Spleen (tissue), 11 donors: Measurements from ENCODE around the gene CDCA8. TPM values are rescaled to one million over a fixed set of nuclear protein-coding genes. Genes with fewer than 3 reads are reported as not detected.

Experiments
- DNase-seq: peaks from one replicate; pipeline ENCODE4 v3.0.0-alpha.2; 2020
- H3K27ac ChIP-seq, 8 donors: fragments of 200-600 bp; sonication (generic) in 7 of 8; 1 replicate in 4 of 8; 2 replicates in 4 of 8; pipeline versions ENCODE4 v1.5.0 to v1.8.0; 2016 to 2021; ENCODE audit warnings: inconsistent platforms in 4 of 8, mild to moderate bottlenecking in 4 of 8, moderate library complexity in 1 of 8
- H3K27me3 ChIP-seq, 7 donors: fragments of 200-600 bp; sonication (generic) in 6 of 7; replicated peaks in 1 of 7; 1 replicate in 4 of 7; 2 replicates in 3 of 7; pipeline versions ENCODE4 v1.5.0 to v1.8.0; 2016 to 2021; ENCODE audit warnings: inconsistent platforms in 3 of 7, mild to moderate bottlenecking in 1 of 7
- H3K36me3 ChIP-seq, 6 donors: fragments of 200-600 bp; sonication (generic) in 5 of 6; 1 replicate in 4 of 6; 2 replicates in 2 of 6; pipeline versions ENCODE4 v1.5.0 to v1.8.0; 2016 to 2021; ENCODE audit warnings: inconsistent platforms in 2 of 6
- H3K4me1 ChIP-seq, 6 donors: fragments of 200-600 bp; sonication (generic) in 5 of 6; 1 replicate in 3 of 6; 2 replicates in 3 of 6; pipeline versions ENCODE4 v1.5.0 to v1.8.0; 2016 to 2021; ENCODE audit warnings: inconsistent platforms in 3 of 6
- H3K4me3 ChIP-seq, 8 donors: fragments of 200-600 bp; sonication (generic) in 7 of 8; 1 replicate in 4 of 8; 2 replicates in 4 of 8; pipeline versions ENCODE4 v1.5.0 to v1.8.0; 2016 to 2021; ENCODE audit warnings: inconsistent platforms in 4 of 8, mild to moderate bottlenecking in 4 of 8, moderate library complexity in 2 of 8
- H3K9me3 ChIP-seq, 8 donors: fragments of 200-600 bp; sonication (generic) in 7 of 8; 1 replicate in 4 of 8; 2 replicates in 4 of 8; pipeline versions ENCODE4 v1.5.0 to v1.8.0; 2016 to 2021; ENCODE audit warnings: inconsistent platforms in 4 of 8
- POLR2A ChIP-seq, 3 donors: fragments of 450-650 bp; IDR thresholded peaks; one replicate each; pipeline ENCODE4 v1.5.1; 2017; ENCODE audit warnings: antibody characterized with exemption in 3 of 3, mild to moderate bottlenecking in 1 of 3
- POLR2AphosphoS5 ChIP-seq, 3 donors: sonication (generic); formaldehyde crosslinking; IDR thresholded peaks; one replicate each; pipeline ENCODE4 v1.5.1; 2017; ENCODE audit warnings: antibody characterized with exemption in 3 of 3
- WGBS, 5 donors: extraction: QIAGEN DNeasy Blood & Tissue Kit in 3 of 5; methylation state at CpG; one replicate each; pipeline versions ENCODE4 v1.1.5 to v1.1.7; 2013 to 2018; 5-methylcytosine and 5-hydroxymethylcytosine counted together
- intact Hi-C: fragments of 100-400 bp; cut with DNase I; formaldehyde crosslinking; loops from one replicate; pipeline ENCODE4 v1.15.0; 2023; ENCODE audit warnings: low total_unique reads
- polyA plus RNA-seq, 3 donors: library from polyadenylated mRNA; stranded (reverse); fragments of 200-250 nt; gene quantifications; one replicate each; pipeline ENCODE4 v1.2.1, GENCODE V29; 2013
- total RNA-seq, 7 donors: library from RNA; depleted of rRNA in 3 of 7; stranded (reverse); fragments of >200 nt in 3 of 7; fragmentation: NEBNext Ultra II Directional in 4 of 7; extraction: Animal tissue kit (Norgen Biotek cat#: 25700) in 4 of 7; gene quantifications; one replicate each; pipeline versions ENCODE4 v1.1.0 to v1.2.1, GENCODE V29; 2016 to 2021
- TF ChIP-seq, protein P1 (sequence below), 11 experiments: fragments of 200-600 bp in 7 of 11; fragments of 450-650 bp in 4 of 11; sonication (generic) in 4 of 11; IDR thresholded peaks in 8 of 11; conservative IDR thresholded peaks in 3 of 11; 1 replicate in 7 of 11; 2 replicates in 4 of 11; pipeline versions ENCODE4 v1.4.0 to v1.8.0; 2016 to 2021; ENCODE audit warnings: antibody characterized with exemption in 11 of 11, inconsistent platforms in 4 of 11, mild to moderate bottlenecking in 1 of 11
- donor health status: healthy with polysubstance abuse.
- donor health status: DM: no; HTN: no; CAD: no; lungs with moderate emphysema.
- donor health status: DM: no; HTN: no; CAD: no.
- donor health status: Bipolar disorder and iron deficiency.
- donor health status: healthy.
- donor health status: DM: no; HTN: no; CAD: no.
- donor health status: DM: yes; HTN: yes; CAD: no.

The CDCA8 gene
- total and polyA plus RNA-seq, 10 donors, result 1.2 to 8.2 (median 4.1) TPM

- H3K36me3 ChIP-seq, result no peaks in the 10 kb centered on the region
- H3K4me3 ChIP-seq, result no peak overlapping the region
- 72 to 82% (median 79%) methylated on average over 3 to 6 of the region's 6 CpGs; no CpG with 5 or more reads in 1 of the 5 donors for WGBS, 5 donors
- H3K4me1 ChIP-seq, result no peaks in the 10 kb centered on the region
- TF ChIP-seq POLR2A (IDR thresholded peaks at IDR 0.05), result no peak
- TF ChIP-seq, protein P1, sequence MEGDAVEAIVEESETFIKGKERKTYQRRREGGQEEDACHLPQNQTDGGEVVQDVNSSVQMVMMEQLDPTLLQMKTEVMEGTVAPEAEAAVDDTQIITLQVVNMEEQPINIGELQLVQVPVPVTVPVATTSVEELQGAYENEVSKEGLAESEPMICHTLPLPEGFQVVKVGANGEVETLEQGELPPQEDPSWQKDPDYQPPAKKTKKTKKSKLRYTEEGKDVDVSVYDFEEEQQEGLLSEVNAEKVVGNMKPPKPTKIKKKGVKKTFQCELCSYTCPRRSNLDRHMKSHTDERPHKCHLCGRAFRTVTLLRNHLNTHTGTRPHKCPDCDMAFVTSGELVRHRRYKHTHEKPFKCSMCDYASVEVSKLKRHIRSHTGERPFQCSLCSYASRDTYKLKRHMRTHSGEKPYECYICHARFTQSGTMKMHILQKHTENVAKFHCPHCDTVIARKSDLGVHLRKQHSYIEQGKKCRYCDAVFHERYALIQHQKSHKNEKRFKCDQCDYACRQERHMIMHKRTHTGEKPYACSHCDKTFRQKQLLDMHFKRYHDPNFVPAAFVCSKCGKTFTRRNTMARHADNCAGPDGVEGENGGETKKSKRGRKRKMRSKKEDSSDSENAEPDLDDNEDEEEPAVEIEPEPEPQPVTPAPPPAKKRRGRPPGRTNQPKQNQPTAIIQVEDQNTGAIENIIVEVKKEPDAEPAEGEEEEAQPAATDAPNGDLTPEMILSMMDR (IDR thresholded peaks at IDR 0.05 in 8 of 11, conservative IDR thresholded peaks at IDR 0.05 in 3 of 11), result no peak
- TF ChIP-seq POLR2AphosphoS5 (IDR thresholded peaks at IDR 0.05), result no peak
- no peak overlapping the region for H3K27ac ChIP-seq
- no peak for DNase-seq
- intact Hi-C loops, result no loop called here
- no peaks in the 10 kb centered on the region for H3K9me3 ChIP-seq
- peaks cover 0 to 33% (median 0%) of the 10 kb centered on the region in 7 donors for H3K27me3 ChIP-seq
Measured at GRCh38 chr1:37717631-37718030, 25.3 kb downstream of the CDCA8 start.

DNA sequence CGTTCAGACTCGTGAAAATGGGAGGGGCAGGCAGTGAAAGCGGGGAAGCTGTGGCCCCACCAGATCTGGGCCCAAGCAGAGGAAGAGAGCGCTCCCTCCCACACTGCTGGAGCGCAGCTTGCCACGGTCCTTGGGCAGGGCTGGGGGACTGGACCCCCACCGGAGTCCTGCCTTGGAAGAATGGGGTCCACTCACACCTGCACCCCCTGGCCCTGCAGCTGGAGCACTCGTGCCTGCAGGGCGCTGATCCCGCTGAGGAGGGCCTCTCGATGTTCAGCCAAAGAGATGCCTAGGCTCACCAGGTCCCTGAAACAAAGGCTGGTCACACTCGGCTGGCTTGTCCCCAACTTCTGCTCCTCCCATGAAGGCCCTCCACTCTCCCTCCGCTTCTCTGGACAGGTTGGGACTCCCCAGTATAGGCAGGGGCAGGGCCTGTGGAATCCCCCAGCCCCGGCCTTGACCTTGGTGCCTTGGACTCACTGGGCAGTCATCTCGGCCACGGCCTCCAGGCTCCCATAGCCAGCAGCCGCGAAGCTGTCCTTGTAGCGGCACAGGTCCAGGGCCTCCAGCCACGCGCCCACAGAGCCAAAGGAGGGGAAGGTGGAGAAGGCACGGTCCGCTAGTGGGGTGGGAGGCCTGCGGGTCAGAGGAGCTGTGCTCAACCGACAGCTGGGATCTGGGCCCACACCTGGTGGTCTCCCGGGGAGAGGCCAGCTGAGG, 26.0 kb downstream of the CDCA8 start:
- Histone ChIP-seq H3K27me3 (peaks cover 0 to 33% (median 0%) of the 10 kb centered on the region in 7 donors), H3K4me3 (no peak overlapping the region), H3K36me3 (no peaks in the 10 kb centered on the region), H3K9me3 (no peaks in the 10 kb centered on the region), H3K4me1 (no peaks in the 10 kb centered on the region), H3K27ac (no peak overlapping the region)
- TF ChIP-seq, protein P1 (IDR thresholded peaks at IDR 0.05 in 8 of 11, conservative IDR thresholded peaks at IDR 0.05 in 3 of 11), result no peak
- TF ChIP-seq POLR2AphosphoS5 (IDR thresholded peaks at IDR 0.05), result no peak
- no peak for DNase-seq
- intact Hi-C loops, result no loop called here
- 83 to 91% (median 85%) methylated on average over 21 to 26 of the region's 26 CpGs for WGBS, 5 donors

GRCh38 chr1:37718901-37719571, 26.7 kb downstream of the CDCA8 start:
- DNase-seq, result no peak
- Histone ChIP-seq H3K4me3 (no peak overlapping the region), H3K9me3 (no peaks in the 10 kb centered on the region), H3K36me3 (no peaks in the 10 kb centered on the region), H3K27ac (no peak overlapping the region), H3K4me1 (no peaks in the 10 kb centered on the region), H3K27me3 (peaks cover 0 to 33% (median 0%) of the 10 kb centered on the region in 7 donors)
- intact Hi-C loops, result no loop called here
- WGBS, 5 donors, result 82 to 92% (median 88%) methylated on average over 12 to 15 of the region's 15 CpGs
- TF ChIP-seq POLR2A (IDR thresholded peaks at IDR 0.05), result no peak
- TF ChIP-seq, protein P1 (IDR thresholded peaks at IDR 0.05 in 8 of 11, conservative IDR thresholded peaks at IDR 0.05 in 3 of 11), result no peak

GRCh38 chr1:37719572-37720195, 27.4 kb downstream of the CDCA8 start:
- Histone ChIP-seq H3K36me3 (no peaks in the 10 kb centered on the region), H3K27ac (no peak overlapping the region), H3K9me3 (no peaks in the 10 kb centered on the region), H3K27me3 (peaks cover 0 to 33% (median 0%) of the 10 kb centered on the region in 7 donors), H3K4me1 (no peaks in the 10 kb centered on the region), H3K4me3 (no peak overlapping the region)
- intact Hi-C loops, result no loop called here
- TF ChIP-seq POLR2AphosphoS5 (IDR thresholded peaks at IDR 0.05) (no peak), POLR2A (IDR thresholded peaks at IDR 0.05) (no peak)
- TF ChIP-seq, protein P1 (IDR thresholded peaks at IDR 0.05 in 8 of 11, conservative IDR thresholded peaks at IDR 0.05 in 3 of 11), result no peak
- WGBS, 5 donors, result 68 to 84% (median 81%) methylated on average over 8 to 13 of the region's 13 CpGs
- no peak for DNase-seq
